ENCODE measurements around the gene USF2.

DNA sequence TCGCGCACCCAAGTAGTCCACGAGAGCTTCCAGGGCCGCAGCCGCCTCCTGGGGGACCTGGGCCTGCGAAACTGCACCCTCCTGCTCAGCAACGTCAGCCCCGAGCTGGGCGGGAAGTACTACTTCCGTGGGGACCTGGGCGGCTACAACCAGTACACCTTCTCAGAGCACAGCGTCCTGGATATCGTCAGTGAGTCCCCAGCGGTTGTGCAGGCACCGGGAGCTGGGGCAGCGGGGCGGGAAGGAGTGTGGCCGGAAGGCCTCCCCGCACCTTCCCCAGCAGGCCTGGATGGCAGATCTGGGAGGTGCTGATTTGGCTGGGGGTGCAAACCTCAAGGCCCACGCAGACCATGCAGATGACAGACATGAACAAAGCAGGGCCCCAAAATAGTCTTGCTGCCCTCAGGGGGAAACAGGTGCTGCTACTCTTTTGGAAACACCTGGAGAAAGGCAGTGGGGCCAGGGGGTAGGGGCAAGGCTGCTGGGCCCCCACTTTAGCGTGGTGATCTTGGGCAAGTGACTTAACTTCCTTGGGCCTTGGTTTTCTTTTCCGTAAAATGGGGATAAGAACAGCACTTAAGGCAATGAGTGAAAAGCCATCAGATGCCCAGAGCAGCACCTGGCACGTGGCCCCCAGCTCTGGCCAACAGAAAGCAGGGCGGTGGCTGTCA is 27.2 kb downstream of the USF2 start:
- TF ChIP-seq, protein P1, sequence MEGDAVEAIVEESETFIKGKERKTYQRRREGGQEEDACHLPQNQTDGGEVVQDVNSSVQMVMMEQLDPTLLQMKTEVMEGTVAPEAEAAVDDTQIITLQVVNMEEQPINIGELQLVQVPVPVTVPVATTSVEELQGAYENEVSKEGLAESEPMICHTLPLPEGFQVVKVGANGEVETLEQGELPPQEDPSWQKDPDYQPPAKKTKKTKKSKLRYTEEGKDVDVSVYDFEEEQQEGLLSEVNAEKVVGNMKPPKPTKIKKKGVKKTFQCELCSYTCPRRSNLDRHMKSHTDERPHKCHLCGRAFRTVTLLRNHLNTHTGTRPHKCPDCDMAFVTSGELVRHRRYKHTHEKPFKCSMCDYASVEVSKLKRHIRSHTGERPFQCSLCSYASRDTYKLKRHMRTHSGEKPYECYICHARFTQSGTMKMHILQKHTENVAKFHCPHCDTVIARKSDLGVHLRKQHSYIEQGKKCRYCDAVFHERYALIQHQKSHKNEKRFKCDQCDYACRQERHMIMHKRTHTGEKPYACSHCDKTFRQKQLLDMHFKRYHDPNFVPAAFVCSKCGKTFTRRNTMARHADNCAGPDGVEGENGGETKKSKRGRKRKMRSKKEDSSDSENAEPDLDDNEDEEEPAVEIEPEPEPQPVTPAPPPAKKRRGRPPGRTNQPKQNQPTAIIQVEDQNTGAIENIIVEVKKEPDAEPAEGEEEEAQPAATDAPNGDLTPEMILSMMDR (IDR thresholded peaks at IDR 0.05), result no peak
- TF ChIP-seq POLR2A (IDR thresholded peaks at IDR 0.05), result no peak

All from thyroid gland (tissue), 4 donors.